GM19328 (cell line): ENCODE results near the gene SPOCK1.

Experiments
- ATAC-seq: cut with Tn5 transposase; IDR thresholded peaks from one replicate; pipeline ENCODE4 v1.9.1; 2021; ENCODE audit warnings: mild to moderate bottlenecking, moderate library complexity; ENCODE audit not compliant: unreplicated experiment

Gene SPOCK1

DNA sequence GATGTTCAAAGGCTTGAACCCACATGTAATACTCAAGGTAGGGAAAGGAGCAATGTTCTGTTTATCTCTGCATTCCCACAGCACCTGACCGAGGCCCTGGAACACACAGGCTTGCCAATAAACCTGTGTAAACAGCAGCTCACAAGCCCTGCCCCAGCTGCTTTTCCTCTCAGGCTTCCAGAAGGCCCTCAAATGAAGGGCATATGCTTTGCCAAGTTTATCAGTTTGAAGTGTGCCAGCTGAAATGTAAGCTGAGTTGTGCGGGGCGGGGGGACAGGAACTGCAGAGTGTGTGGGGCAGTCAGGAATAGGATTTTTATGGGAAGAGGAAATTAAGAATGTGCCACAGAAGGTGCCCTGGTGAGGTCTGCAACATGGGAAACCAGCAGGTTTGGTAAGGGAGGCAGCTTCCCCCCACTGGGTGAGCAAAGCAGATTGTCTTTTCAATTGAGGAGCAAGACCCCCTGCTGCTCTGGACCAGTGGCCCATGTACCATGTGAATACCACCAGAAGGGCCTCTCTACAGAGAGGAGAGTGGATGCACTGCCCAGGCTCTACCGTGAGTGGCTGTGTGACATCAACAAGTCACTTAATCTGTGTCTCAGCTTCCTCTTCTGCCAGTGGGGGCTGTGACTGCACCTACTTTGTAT is 194.8 kb downstream of the SPOCK1 start:
- ATAC-seq: no peak

DNA sequence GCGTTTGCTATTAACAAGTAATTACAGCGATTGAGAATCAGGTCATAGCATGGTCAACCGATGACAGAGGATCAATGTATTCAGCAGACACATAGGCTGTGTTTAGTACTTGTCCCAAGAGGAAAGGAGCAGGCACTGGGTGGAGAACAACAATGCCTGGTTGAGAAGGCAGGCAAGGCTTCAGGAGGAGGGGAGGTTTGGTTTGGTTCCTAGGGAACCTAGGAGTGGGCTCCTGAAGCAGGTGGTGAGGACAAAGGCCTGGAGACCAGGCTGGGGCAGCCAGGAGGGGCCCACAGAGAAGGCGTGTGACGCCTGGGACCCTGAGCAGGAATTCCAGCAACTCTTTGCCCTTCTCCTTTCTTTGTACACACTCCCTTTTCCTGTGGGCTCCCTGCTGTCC is 195.6 kb downstream of the SPOCK1 start:
- no peak for ATAC-seq

DNA sequence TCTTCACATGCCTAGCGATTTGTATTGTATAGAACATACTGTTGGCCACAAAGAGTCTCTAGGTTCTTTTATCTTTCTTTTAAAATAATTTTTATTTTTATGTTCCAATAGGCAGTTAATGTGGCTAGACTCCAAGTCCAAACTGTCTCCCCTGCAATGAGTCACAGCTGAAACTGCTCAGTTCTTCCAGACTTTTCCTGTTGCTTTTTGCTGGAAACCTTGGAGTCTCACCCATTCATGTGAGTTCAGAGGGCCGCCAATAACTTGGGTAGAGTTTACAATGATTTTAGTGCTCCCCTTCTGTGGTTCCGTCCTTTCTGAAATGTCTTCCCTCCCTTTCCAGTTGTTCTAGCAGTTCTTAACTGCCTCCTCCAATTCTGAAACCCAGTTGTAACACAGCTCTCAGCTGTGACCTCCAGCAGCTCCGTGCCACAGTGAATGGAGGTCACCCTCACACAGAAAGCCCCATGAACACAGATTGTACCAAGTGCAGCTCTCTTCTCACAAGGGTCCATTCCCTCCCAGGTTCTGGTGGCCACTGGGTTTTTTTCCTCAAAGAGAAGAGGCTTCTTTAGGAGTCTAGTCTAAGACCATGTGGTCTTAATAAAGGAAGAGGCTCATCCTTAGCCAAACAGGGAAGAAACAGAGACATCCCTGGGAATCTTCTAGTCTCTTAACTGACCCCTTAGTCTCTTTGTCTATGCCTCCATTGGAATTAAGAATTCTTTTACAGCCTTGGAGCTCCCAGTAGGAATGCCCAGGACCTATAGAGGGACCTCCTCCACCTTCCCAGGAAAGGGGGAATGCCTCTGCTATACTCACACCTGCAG is 198.5 kb downstream of the SPOCK1 start:
- ATAC-seq: no peak

- no peak for ATAC-seq
Measured at GRCh38 chr5:137296213-137296781, 202.8 kb downstream of the SPOCK1 start.

- ATAC-seq: no peak
Measured at GRCh38 chr5:137294604-137295003, 204.5 kb downstream of the SPOCK1 start.

- ATAC-seq: no peak
Measured at GRCh38 chr5:137292461-137293027, 206.6 kb downstream of the SPOCK1 start.

GRCh38 chr5:137291436-137291835 is 207.7 kb downstream of the SPOCK1 start:
- ATAC-seq: no peak

DNA sequence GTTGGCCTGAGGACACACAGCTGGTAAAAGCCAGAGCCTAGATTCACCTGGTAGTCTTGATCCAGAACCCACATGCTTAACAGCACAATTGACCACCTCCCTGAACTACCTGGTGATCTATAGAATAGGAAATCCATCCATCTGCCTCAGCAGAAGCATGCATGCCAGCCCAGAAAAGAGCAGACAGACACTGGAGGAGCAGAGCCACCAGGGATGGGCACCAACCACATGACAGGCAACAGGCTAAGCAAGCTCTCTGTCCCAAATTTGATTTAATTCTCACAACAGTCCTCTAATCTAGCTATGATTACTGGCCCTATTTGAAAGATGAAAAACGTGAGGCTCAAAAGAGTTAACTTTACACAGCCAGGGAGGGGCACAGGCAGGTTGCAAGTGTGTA is 208.1 kb downstream of the SPOCK1 start:
- ATAC-seq: no peak

DNA sequence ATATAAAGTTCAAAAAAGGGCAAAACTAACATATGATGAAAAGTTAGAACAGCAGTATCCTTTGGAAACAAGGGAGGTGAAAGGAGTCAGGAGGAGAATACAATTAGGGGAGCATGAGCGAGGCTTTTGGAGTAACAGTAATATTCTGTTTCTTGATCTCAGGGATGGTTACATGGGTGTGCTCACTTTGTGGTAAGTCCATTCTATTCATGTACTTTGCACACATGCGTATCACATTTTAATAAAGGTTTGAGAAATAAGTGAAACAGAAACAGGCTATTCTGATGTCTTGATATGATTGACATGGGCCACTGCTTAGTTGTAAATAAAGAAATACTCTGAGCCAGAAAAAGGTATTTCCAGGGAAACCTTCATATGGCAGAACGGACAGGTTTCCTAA is 208.8 kb downstream of the SPOCK1 start:
- no peak for ATAC-seq

DNA sequence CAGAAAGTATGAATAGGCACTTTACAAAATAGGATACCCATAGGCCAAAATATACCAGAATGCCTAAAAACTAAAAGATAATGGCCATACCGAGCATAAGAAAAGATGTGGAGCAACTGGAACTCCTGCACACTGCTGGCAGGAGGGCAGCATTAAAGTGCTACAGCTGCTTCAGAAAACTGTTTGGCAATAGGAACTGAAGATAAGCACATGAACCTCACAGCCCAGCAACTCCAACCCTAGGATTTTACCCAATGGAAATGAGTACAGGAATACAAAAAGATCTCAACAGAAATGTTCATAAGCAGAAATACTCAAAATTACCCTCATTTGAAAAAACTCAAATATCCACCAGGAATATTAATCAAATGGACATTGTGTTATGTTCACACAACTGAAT is 209.3 kb downstream of the SPOCK1 start:
- ATAC-seq: no peak

- no peak for ATAC-seq
Measured at GRCh38 chr5:137287569-137287968, 211.6 kb downstream of the SPOCK1 start.

DNA sequence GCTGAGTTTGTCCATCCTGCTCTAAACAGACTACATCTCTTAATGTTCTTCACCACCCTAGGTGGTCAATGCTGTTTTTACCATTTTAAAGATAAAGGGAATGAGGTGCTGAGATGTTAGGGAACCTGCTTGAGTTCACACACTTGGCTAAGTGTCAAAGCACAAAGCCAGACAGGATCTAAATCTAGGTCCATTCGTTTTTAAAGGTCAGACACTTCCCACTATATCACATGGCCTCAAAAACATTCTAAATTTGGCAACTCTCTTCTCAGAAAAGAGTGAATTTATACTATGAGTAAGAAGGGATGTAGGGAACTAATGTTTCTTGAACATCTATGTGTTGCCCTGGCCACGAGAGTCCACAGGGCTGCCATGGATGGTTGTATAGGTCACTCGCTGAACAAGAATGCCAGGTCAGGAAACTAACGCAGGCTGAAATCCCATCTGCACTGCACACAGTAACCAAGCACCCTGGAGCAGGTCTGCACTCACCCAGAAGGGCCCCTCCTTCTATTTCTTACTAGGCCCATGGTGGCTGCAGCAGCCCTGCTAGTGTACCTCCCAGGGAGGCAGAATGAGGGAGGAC is 213.0 kb downstream of the SPOCK1 start:
- ATAC-seq: no peak

GRCh38 chr5:137283801-137284200 is 215.3 kb downstream of the SPOCK1 start:
- ATAC-seq: no peak

- ATAC-seq: no peak
Measured at GRCh38 chr5:137282216-137282615, 216.9 kb downstream of the SPOCK1 start.

- no peak for ATAC-seq
Measured at GRCh38 chr5:137281201-137281600, 217.9 kb downstream of the SPOCK1 start.

- no peak for ATAC-seq
Measured at GRCh38 chr5:137280656-137281055, 218.5 kb downstream of the SPOCK1 start.

- ATAC-seq: no peak
Measured at GRCh38 chr5:137279521-137280231, 219.4 kb downstream of the SPOCK1 start.

GRCh38 chr5:137278476-137278875 is 220.7 kb downstream of the SPOCK1 start:
- no peak for ATAC-seq

GRCh38 chr5:137275083-137275482 is 224.0 kb downstream of the SPOCK1 start:
- ATAC-seq: no peak

DNA sequence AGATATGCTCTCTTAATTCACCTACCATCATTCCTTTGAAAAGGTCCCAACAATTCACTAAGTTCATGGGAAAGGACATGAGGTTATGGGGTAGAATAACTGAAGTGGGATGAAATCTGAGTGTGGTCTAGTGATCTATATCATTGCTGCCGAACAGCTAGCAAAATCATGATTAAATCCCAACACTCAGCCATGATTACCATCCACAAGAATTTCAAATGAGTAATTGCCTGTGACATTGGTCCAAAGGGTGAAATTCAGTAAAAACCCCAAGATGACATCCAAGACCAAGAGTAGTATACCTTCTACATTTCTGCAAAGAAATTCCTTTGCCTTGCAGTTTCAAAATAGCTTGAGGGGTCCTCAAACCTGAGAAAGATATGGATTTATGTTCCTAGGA is 225.6 kb downstream of the SPOCK1 start:
- ATAC-seq: no peak

GRCh38 chr5:137272831-137273230 is 226.3 kb downstream of the SPOCK1 start:
- ATAC-seq: no peak
